ENCODE data around the gene DOK5.

The DOK5 gene

GRCh38 chr20:54515793-54516628 lies 40.6 kb downstream of the DOK5 start:
- no peak for DNase-seq

GRCh38 chr20:54517241-54517975 lies 42.0 kb downstream of the DOK5 start:
- no peak for DNase-seq

- no peak for DNase-seq
Measured at GRCh38 chr20:54524849-54525248, 49.5 kb downstream of the DOK5 start.

GRCh38 chr20:54525916-54526590 lies 50.7 kb downstream of the DOK5 start:
- DNase-seq: no peak

- DNase-seq: no peak
Measured at GRCh38 chr20:54526801-54527200, 51.4 kb downstream of the DOK5 start.

- DNase-seq: no peak
Measured at GRCh38 chr20:54532573-54532972, 57.2 kb downstream of the DOK5 start.

GRCh38 chr20:54534101-54534500 lies 58.7 kb downstream of the DOK5 start:
- DNase-seq: no peak

GRCh38 chr20:54535033-54535432 lies 59.6 kb downstream of the DOK5 start:
- DNase-seq: no peak

GRCh38 chr20:54535746-54536145 lies 60.4 kb downstream of the DOK5 start:
- DNase-seq: no peak

GRCh38 chr20:54539521-54540046 lies 64.2 kb downstream of the DOK5 start:
- no peak for DNase-seq

- DNase-seq: no peak
Measured at GRCh38 chr20:54543369-54543768, 68.0 kb downstream of the DOK5 start.

- DNase-seq: no peak
Measured at GRCh38 chr20:54545676-54546358, 70.4 kb downstream of the DOK5 start.

GRCh38 chr20:54548849-54549248 lies 73.5 kb downstream of the DOK5 start:
- DNase-seq: no peak

- no peak for DNase-seq
Measured at GRCh38 chr20:54549658-54550326, 74.4 kb downstream of the DOK5 start.

- no peak for DNase-seq
Measured at GRCh38 chr20:54550776-54551396, 75.5 kb downstream of the DOK5 start.

GRCh38 chr20:54554006-54554405 lies 78.6 kb downstream of the DOK5 start:
- DNase-seq: no peak

- no peak for DNase-seq
Measured at GRCh38 chr20:54555150-54555549, 79.8 kb downstream of the DOK5 start.

- no peak for DNase-seq
Measured at GRCh38 chr20:54556406-54556805, 81.0 kb downstream of the DOK5 start.

GRCh38 chr20:54557806-54558590 lies 82.6 kb downstream of the DOK5 start:
- no peak for DNase-seq

GRCh38 chr20:54559890-54560289 lies 84.5 kb downstream of the DOK5 start:
- DNase-seq: no peak

GRCh38 chr20:54560357-54560756 lies 85.0 kb downstream of the DOK5 start:
- no peak for DNase-seq

Data from NCI-H1092 treated with DMSO at 0.1 percent for 48 hours (cell line).